ENCODE measurements around the gene MRTFB.
A peak's percentile ranks its signal among the peaks of the same experiment; 100 is the strongest.
"Not testable (repeated sequence)": the region's sequence is repeated elsewhere in the genome, so short reads cannot be mapped to it uniquely, and the experiment has no call there.

Gene MRTFB

GRCh38 chr16:14132696-14133048, 61.6 kb downstream of the MRTFB start:
- no peak for DNase-seq (ENCODE audit: low read depth, low spot score)

- no peak for DNase-seq (ENCODE audit: low read depth, low spot score)
Observed at GRCh38 chr16:14133907-14134306, 62.8 kb downstream of the MRTFB start.

GRCh38 chr16:14135704-14136103, 64.6 kb downstream of the MRTFB start:
- DNase-seq (ENCODE audit: low read depth, low spot score) = no peak

GRCh38 chr16:14139872-14140271, 68.8 kb downstream of the MRTFB start:
- DNase-seq (ENCODE audit: low read depth, low spot score) = no peak

GRCh38 chr16:14140923-14141322, 69.8 kb downstream of the MRTFB start:
- no peak for DNase-seq (ENCODE audit: low read depth, low spot score)

GRCh38 chr16:14146445-14146844, 75.3 kb downstream of the MRTFB start:
- DNase-seq (ENCODE audit: low read depth, low spot score) = no peak

GRCh38 chr16:14148016-14148415, 76.9 kb downstream of the MRTFB start:
- no peak for DNase-seq (ENCODE audit: low read depth, low spot score)

GRCh38 chr16:14148569-14148968, 77.5 kb downstream of the MRTFB start:
- DNase-seq (ENCODE audit: low read depth, low spot score) = no peak

GRCh38 chr16:14150796-14151195, 79.7 kb downstream of the MRTFB start:
- DNase-seq (ENCODE audit: low read depth, low spot score) = no peak

GRCh38 chr16:14151256-14152030, 80.3 kb downstream of the MRTFB start:
- DNase-seq (ENCODE audit: low read depth, low spot score) = peak; percentile 8

- no peak for DNase-seq (ENCODE audit: low read depth, low spot score)
Observed at GRCh38 chr16:14155572-14156190, 84.6 kb downstream of the MRTFB start.

GRCh38 chr16:14164916-14165662, 94.0 kb downstream of the MRTFB start:
- DNase-seq (ENCODE audit: low read depth, low spot score) = no peak

- no peak for DNase-seq (ENCODE audit: low read depth, low spot score)
Observed at GRCh38 chr16:14168146-14168545, 97.0 kb downstream of the MRTFB start.

- no peak for DNase-seq (ENCODE audit: low read depth, low spot score)
Observed at GRCh38 chr16:14172200-14172809, 101.2 kb downstream of the MRTFB start.

GRCh38 chr16:14175086-14175485, 104.0 kb downstream of the MRTFB start:
- DNase-seq (ENCODE audit: low read depth, low spot score) = no peak

GRCh38 chr16:14177704-14178103, 106.6 kb downstream of the MRTFB start:
- no peak for DNase-seq (ENCODE audit: low read depth, low spot score)

GRCh38 chr16:14179116-14179515, 108.0 kb downstream of the MRTFB start:
- DNase-seq (ENCODE audit: low read depth, low spot score) = no peak

GRCh38 chr16:14180481-14180944, 109.4 kb downstream of the MRTFB start:
- no peak for DNase-seq (ENCODE audit: low read depth, low spot score)

GRCh38 chr16:14181371-14182050, 110.4 kb downstream of the MRTFB start:
- DNase-seq (ENCODE audit: low read depth, low spot score) = no peak

GRCh38 chr16:14182999-14183398, 111.9 kb downstream of the MRTFB start:
- DNase-seq (ENCODE audit: low read depth, low spot score) = no peak

GRCh38 chr16:14183962-14184361, 112.8 kb downstream of the MRTFB start:
- DNase-seq (ENCODE audit: low read depth, low spot score) = not testable (repeated sequence)
